HL-60/S4 (cell line): ENCODE data around the gene TM4SF20.
"Not testable (repeated sequence)": the region's sequence is repeated elsewhere in the genome, so short reads cannot be mapped to it uniquely, and the experiment has no call there.

Experiments used
- in situ Hi-C: fragments of 300-500 bp; cut with MboI; formaldehyde crosslinking; loops from 2 replicates; pipeline ENCODE4 v1.14.3; 2022; ENCODE audit warnings: low sequenced_read_pairs

Gene TM4SF20

DNA sequence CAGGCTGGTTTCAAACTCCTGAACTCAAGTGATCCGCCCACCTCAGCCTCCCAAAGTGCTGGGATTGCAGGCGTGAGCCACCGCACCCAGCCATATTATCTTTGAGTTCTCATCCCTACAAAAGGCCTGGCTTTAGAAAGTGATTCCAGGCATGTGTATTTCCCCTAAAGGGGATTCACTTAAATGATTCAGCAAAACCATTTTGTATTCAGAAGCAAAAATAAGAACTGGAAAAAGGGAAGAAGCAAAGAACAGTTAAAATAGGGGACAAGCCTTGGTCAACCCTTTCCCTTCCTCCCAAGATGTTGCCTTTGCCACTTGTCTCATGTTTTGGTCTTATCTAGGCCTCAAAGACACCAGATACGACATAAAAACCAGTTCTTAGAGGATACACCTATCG, 10.5 kb downstream of the TM4SF20 start:
- in situ Hi-C loops, result no loop called here

DNA sequence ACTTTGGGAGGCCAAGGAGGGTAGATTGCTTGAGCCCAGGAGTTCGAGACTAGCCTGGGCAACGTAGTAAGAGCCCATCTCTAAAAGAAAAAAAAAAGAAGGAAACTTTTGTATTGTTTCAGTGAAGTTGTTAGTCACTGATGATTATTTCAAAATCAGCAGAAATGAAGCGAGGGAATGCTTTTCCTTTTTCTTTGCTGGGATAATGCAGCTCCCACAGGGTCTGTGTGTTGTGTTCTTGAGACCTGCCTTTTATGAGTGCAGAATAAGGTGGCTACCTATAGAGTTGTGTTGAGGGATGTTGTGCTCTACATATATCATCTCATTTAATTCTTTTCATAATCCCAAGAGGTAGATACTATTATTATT, 11.7 kb downstream of the TM4SF20 start:
- in situ Hi-C loops, result no loop called here

DNA sequence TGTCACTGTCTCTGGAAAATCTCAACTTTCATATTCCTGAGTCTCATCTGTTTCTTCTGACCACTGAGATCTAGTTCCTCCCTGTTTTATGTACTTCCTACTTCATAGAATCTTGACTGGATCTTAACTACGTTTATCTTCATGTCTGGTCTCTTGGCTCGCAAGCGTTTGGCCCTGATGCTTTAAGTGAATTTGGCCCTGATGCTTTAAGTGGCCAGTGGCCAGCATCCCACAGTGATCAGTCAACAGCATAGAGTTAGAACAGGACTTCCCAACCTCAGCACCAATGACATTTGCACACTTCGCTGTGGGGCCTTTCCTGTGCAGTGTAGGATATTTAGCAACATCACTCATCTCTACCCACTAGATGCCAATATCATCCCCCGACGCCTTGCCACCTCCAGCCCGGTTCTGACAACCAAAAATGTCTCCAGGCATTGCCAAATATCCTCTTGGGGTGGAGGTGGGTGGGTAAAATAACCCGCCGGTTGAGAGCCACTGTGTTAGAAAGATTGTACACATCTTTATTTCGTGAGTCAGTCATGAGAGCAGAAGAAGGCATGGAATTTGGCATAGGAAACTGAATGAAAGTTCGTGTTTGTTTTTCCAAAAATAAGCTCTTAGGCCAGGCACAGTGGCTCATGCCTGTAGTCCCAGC, 12.2 kb downstream of the TM4SF20 start:
- in situ Hi-C loops, result no loop called here

DNA sequence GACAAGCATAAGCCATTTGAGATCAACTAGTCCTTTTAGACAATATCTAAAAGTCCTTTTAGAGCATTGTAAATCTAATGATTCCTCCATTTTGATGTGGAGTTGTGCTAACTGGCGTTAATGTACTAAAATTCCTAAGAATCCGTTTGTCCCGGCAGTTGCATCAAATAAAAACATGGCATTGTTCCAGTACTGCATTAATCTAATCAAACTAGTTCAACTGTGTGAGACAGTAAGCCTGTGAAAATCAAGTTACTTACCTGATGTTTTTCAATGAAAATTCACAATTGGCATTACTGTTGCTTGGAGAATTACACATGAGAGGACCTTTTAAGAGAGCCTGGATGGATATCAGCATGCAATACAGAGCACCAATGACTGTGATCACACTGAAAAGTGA, 13.3 kb downstream of the TM4SF20 start:
- in situ Hi-C loops, result no loop called here

DNA sequence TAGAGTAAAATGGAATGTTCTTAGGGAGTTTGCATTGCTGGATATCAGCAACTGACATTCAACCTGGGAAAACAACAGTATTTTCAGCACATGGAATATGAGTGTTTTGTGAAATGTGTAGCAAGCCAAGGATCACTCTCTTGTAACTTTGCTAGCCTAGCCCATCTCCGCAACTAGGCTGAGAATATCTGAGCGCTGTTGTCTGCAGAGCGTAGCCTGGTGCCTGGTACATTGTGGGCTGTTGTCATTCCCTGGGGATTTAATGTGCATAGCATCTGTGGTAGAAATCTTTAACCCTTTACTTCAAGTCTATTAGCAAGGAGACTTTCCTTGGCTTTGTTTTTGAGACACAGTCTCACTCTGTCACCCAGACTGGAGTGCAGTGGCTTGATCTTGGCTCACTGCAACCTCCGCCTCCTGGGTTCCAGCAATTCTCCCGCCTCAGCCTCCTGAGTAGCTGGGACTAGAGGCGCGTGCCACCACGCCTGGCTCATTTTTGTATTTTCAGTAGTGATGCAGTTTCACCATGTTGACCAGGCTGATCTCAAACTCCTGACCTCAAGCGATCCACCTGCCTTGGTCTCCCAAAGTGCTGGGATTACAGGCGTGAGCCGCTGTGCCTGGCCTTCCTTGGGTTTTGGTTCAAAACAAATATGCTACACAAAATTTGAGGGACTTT, 14.4 kb downstream of the TM4SF20 start:
- in situ Hi-C loops, result not testable (repeated sequence)

DNA sequence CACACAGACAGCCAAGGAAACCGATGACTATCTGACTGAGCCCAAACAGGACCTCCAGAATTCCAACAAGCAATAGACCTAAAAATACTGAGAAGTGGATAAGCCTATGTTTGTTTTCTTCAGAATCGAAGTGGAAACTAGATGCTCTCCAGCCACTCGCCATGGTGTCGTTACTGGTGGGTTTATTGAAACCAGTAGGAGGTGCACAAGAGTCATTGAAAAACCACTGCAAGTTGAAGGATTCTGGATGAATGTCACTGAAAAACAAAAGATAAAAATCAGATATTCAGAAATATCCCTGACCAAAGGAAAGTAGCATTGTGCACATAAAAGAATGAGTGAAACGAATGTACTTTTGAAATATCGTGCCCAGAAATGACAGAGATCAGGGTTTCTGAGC, 15.3 kb downstream of the TM4SF20 start:
- in situ Hi-C loops, result no loop called here

DNA sequence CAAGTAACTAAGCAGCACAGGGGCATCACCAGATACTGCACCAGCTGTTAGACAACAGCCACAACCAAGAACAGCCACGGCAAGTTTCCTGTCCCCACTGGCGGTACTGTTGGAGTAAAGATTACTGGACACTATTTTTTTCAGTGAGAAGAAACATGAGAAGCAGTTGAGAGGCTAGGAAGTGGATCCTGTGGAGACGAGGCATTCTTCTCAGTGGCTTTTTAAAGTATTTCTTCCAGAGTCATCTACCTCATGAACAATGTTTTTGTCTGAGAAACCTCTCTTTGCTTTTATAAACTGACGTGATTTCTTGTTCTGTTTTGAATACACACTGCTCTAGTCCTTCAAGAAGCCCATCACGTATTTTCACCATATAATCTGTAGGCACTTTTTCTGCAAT, 18.8 kb downstream of the TM4SF20 start:
- in situ Hi-C loops, result no loop called here

DNA sequence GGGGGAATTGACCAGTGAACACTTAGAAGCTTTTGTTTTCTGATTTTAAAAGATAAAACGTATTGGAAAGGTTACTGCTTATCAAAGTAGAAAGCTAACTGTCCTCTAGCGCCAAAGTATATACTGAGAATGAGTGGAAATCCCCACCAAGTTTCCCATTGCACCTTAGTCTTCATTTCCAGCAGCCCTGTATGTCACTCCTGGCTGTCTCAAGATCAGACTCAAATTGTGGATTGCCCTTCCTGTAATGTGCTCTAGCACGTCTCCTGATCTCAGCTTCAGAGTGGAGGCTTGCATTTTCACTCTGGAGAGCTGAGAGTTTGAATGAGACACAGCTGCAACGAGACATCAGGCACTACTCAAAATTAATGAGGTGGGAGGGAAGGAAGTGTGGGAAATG, 27.5 kb downstream of the TM4SF20 start:
- in situ Hi-C loops, result no loop called here

DNA sequence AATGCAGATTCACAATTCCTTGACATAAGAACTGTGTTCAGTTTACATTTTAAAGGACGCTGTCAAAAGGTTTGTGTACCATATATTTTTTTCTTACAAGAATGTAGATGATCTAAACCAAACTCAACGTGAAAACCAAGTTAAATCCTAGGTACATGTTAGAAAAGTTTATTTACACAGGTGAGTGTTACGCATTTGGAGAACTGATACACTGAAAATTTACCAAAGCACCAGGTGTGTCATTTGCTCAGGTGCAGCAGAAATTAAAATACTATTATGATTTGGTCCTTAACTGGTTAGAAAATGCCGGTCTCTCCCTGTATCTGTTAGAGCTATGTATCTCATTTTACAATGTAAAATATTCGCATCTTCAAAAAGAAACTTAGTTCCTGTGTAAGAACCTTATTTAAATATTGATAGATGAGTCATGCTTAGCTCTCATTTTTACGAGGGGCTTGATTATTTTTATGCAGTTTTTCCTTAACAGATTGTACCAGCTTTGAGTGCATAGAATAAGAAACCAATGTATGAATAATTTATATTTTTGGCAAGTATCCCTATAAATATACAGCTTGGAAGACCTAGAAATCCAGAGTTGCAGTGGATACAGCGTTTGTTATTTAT, 29.0 kb downstream of the TM4SF20 start:
- in situ Hi-C loops, result no loop called here

DNA sequence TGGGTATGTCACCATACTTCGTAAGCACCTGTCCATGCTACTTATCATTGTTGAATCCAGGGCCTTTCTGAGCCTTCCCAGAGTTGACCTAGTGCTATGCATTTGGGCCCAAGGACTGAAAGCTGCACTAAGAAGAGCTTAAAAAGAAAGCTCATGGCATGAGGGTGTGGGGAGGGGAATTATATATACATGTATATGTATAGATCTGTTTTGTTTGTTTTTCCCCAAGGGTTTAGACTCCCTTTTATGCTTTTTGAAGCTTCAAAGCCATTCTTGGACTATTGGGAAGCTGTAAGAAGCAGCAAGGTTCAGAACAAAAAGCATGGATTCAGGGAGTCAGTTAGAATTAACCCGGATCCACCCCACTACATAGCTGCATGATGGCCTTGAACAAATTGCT, 30.8 kb downstream of the TM4SF20 start:
- in situ Hi-C loops, result no loop called here

DNA sequence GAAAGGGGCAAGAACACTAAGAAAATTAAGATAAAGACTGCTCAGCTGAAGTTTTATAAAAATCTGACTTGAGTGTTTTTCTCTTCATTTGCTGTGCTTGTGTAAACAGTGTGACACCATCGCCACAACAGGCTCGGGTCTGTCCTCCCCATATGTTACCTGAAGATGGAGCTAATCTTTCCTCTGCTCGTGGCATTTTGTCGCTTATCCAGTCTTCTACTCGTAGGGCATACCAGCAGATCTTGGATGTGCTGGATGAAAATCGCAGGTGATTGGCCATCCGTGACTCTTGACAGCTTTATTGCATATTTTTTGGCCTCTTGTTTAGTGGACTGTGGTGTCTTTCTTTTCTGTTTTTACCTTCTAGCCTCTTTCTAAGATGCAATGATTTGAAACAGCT, 32.0 kb downstream of the TM4SF20 start:
- in situ Hi-C loops, result no loop called here

DNA sequence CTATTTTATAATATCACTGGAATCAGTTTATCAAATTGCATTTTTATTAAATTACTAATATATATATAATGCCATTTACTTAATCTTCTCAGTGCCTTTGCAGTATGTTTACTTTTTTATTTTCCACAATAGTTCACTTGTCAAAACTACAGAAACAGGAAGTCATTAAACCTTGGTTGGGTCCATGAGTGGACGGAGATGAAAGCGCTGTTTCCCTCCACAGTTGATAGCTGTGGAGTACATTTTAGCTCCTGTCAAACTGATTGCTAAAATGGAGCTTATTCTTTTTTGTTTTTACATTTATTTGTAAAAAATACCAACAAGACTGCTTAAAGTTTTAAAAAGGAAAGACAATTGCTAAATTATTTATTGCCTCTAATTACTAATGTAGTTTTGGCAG, 34.9 kb downstream of the TM4SF20 start:
- in situ Hi-C loops, result no loop called here

DNA sequence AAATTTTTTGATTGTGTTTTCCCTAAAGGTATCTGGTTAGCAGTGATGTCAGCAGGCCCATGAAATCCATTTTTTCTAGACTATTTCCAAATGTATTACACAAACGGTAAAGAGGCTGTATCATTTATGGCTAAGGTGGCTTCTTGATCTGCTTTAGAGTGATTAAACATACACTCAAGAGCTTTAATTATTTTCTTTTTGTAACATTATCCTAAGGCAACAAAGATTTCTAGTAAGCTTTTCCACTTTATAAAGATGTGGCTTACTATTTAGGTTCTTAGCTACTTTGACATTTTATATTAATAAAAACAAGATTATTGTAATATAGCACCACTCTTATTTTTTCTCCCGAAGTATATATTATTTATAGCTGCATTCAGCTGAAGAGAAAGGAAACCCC, 37.6 kb downstream of the TM4SF20 start:
- in situ Hi-C loops, result no loop called here

DNA sequence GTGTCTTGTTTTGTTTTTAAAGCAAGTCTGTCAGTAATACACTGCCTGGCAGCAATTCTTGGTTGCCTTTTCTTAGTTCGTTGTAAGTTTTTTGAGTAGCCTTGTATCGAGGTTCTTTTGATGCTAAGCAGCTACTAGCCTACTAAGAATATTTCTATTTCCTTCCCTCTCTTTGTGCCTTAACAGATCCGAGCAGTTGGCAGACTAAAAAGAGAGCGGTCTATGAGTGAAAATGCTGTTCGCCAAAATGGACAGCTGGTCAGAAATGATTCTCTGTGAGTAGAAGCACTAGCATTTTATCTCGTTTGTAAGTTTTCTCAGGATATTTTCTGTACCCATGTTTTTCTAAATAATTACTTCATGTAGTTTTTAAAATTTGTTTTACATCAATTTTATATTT, 39.0 kb downstream of the TM4SF20 start:
- in situ Hi-C loops, result no loop called here

DNA sequence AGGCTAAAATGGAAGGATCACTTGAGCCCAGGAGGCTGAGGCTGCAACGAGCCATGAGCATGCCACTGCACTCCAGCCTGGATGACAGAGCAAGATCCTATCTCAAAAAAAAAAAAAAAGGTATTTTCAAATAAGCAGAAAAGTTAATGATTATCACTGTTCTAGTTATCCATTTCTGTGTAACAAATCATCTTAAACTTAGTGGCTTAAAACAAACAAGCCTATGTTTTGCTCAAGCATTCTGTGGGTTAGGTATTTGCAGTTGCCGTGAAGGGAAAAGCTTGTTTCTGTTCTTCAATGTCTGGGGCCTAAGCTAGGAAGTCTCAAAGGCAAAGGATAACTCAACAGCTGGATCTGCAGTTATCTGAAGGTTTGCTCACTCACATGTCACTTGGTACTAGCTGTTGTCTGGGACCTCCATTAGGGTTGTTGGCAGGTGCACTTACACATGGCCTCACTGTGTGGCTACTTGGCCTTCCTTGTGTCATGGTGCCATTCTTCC, 40.0 kb downstream of the TM4SF20 start:
- in situ Hi-C loops, result no loop called here

DNA sequence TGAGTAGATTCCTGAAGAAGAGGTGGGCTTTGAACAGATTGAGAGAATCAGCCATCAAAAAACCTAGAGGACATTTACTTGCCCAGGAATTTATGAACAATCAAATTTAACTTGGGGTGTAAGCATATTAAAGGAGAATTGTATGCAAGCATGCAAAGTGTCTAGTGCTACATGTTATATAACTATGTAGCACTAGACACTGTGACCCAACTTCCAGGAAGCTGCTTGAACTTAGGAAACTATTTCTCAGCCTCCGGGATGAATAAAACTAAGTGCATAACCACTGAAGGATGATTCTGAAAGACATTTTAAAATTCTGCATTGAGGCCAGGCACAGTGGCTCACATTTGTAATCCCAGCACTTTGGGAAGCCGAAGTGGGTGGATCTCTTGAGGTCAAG, 41.7 kb downstream of the TM4SF20 start:
- in situ Hi-C loops, result no loop called here

DNA sequence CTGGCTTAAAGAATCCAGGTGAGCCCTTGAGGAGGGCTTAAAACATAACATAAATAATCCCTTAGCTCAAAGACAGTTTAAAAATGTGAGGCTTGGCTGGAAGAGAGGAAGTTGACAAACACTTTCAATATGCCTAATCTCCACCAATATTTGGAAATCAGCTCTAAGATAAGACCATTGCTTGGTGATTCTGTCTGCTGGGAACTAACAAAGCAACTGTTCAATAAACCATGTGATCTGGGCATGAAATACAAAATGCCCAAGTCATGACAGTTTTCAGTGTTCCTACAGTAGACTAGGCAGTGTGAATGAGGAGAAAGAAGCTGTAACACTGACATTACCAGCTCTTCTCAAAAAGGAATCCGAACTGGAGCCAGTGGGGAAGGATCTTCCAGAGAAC, 43.4 kb downstream of the TM4SF20 start:
- in situ Hi-C loops, result no loop called here

DNA sequence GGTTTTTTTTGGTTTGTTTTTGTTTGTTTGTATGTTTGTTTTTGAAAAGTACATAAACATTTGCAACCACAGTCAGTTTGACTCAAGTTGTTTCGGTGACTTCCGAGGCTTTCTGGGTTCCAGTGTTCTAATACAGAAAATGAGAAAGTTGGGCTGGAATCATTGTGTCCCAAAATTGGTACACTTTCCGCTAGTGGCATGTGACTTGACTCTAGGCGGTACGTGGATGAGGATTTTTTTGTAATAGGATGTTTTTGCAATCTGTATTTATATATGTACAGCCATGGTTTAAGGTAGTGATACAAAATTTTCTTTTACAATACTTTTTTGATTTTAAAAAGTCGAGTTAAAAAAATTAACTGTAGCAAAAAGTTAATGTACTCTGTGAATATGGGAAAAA, 52.3 kb downstream of the TM4SF20 start:
- in situ Hi-C loops, result no loop called here

DNA sequence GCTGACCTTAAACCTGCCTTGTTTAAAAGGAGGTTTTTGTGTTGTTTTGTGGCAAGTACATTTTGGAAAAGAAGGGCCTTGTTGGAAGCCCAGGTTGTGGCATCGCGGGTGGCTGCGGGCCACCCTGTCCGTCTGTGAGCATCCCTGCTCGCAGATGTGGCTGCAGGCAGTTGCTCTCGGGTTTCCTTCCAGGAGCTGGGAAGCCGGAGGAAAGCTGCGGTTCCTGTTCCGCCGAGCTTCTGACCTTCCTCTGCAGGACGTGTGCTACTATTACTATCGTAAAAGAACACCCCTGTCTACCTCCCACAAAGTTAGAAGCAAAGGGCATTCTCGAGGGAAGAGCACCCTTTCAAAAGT, 53.3 kb downstream of the TM4SF20 start:
- in situ Hi-C loops, result no loop called here

DNA sequence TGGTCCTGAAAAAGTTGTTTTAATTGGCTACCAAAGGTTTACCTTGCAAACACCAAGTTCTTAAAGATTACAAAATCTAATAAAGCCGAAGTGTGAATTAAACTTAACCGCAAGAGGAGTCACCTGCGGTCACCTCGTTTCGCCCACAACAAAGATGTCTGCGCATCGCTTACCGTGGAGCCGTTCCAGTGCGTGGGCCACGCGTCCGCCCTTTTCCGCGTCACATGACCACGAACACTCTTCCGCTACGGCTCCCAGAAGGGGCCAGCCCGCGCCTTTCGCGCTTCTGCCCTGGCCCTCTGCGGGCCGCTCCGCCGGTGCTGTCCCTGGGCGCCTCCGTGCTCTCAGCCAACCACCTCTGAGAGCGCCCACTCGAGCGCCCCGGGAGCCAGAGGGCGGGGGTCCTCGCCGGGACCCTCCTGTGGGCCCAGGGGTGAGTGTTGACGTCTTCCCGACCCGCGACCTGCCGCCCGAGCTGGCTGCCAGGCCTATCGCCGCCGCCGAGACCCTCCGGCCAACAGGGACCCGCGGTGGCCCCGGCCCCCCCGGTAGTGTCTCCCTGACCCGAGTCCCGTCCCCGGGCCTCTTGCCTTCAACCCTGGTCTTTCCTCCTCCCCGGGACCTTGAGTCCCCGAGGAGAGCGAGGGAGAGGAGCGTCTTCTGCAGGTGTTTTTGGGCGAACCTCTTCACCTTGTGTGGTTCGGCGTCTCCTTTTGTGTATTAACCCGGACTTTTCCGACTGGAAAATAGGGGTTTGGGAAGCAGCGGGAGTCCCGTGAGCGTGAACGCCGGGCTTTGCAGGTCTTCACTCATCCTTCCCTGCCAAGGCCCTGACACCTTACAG, 53.9 kb downstream of the TM4SF20 start, which contains the start of gene MFF:
Gene MFF, plus strand, starts transcription at position 257 of the 844 bp plus-strand sequence. CDS start 5,415 bp downstream, outside the sequence.
- in situ Hi-C loops, result no loop called here

DNA sequence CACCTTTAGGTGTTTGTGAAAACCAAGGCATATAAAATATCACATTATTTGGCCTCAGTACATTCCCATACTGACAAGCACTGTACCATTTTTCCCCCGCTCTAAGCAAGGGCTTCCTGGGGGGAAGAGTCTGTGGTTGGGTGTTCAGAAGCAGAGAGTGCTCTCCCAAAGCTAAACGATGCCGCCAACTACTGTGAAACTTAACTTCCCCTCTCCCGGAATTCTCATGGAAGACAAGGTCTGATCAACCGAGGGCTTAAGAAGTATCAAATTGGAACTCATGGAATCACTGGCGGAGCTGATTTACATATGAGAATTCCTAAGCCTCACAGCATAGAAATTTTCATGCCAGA, 54.5 kb downstream of the TM4SF20 start:
- in situ Hi-C loops, result no loop called here

DNA sequence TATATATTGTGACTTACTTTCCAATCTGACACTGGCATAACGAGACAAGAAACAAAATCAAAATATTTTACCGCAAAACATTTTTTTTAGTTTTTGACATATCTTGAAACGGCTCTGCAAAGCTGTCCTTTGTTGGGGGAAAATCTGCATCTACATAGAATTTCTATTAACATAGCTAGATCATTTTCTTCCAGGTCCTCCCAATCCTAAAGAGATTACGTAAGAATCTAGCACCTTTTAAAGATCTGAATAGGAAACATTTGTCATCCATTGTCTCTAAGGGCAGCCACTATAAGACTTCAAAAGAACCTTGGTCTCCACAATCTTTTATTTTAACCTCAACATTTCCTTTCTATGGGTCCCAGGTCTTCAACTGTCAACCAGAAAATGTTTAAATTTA, 55.3 kb downstream of the TM4SF20 start:
- in situ Hi-C loops, result no loop called here
